HG03469 (cell line): ENCODE measurements around the gene SHISA8.

Experiments
- ATAC-seq: cut with Tn5 transposase; IDR thresholded peaks from one replicate; pipeline ENCODE4 v1.9.1; 2021; ENCODE audit warnings: mild to moderate bottlenecking, moderate library complexity, moderate number of reproducible peaks; ENCODE audit not compliant: unreplicated experiment

The SHISA8 gene

DNA sequence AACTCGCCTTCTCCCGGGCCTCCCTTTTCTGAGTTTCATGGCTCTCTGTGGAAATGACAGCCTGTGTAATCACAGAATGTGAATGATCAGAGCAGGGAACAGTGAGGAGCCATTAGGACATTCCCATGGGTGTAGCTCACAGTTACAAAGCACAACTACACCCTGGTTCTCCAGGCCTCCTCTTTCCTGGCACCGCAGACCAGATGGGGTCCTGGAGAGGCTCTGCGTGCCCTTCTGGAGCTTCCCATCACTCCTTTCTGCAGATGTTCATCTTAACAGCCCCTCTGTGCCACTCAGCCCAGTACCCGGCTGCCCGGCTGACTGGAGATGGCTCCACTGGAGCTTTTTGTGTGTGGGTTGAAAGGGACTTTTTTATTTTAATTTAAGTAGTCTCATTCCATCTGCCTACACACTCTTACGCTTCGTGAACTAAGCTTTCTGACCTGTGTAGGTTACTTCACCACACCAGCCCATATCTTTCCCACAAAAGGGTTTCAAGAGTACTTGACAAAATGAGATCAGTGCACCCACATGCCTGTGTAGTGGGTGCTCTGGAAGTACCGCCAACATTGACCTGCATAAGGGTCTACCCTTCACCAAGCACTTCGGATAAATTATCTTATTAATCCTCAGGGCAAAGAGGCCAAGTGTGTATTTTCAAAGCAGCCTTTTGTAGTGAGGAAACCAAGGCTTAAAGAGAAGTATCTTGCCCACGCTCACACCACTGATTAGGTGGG is 52.2 kb downstream of the SHISA8 start:
- ATAC-seq: peak; percentile 29

DNA sequence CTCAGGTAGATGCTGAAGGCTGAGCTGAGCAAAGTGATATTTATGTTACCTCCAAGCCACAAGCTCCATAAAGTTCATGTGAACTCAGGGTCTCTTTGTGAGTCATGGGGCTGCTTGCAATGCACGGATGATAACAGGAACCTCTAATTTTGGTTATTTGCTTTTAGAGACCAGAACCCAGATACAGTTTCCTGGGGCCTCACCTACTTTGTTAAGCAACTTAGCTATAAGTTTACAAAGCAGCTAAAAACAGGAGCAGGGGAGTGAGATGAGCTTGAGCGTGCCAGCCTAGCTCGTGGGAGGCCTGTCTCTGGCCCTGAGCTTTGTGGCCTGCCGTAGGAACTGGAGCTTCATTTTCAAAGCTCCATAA is 52.7 kb downstream of the SHISA8 start:
- peak; percentile 30 for ATAC-seq
